H9 (cell line): ENCODE data around the gene ZNF678. TPM values are rescaled to one million over a fixed set of nuclear protein-coding genes. Genes with fewer than 3 reads are reported as not detected.

Source experiments
- DNase-seq: peaks from one replicate; pipeline ENCODE4 v3.0.0-alpha.2; 2017
- H2AFZ ChIP-seq: one replicate; pipeline ENCODE4 v1.6.1; 2013; ENCODE audit warnings: mild to moderate bottlenecking, low read length, control low read depth, moderate library complexity
- H2AK5ac ChIP-seq: 2 replicates; pipeline ENCODE4 v1.6.1; 2013; ENCODE audit warnings: low read length, control low read depth, mixed read lengths; ENCODE audit not compliant: insufficient read length
- H2BK120ac ChIP-seq: one replicate; pipeline ENCODE4 v1.6.1; 2013; ENCODE audit warnings: low read depth, mild to moderate bottlenecking, low read length, control low read depth, inconsistent platforms; ENCODE audit not compliant: poor library complexity, severe bottlenecking
- H2BK12ac ChIP-seq: 2 replicates; pipeline ENCODE4 v1.6.1; 2013; ENCODE audit warnings: low read length, control low read depth, mixed read lengths, low read depth; ENCODE audit not compliant: insufficient read length
- H2BK15ac ChIP-seq: 2 replicates; pipeline ENCODE4 v1.6.1; 2013; ENCODE audit warnings: low read depth, low read length, control low read depth
- H2BK20ac ChIP-seq: one replicate; pipeline ENCODE4 v1.6.1; 2013; ENCODE audit warnings: low read depth, mild to moderate bottlenecking, low read length, control low read depth, inconsistent platforms; ENCODE audit not compliant: poor library complexity, severe bottlenecking
- H2BK5ac ChIP-seq: 2 replicates; pipeline ENCODE4 v1.6.1; 2013; ENCODE audit warnings: low read length, control low read depth, mixed read lengths; ENCODE audit not compliant: insufficient read length
- H3K14ac ChIP-seq: 2 replicates; pipeline ENCODE4 v1.6.1; 2013; ENCODE audit warnings: low read length, control low read depth; ENCODE audit not compliant: insufficient read depth
- H3K18ac ChIP-seq: 2 replicates; pipeline ENCODE4 v1.6.1; 2013; ENCODE audit warnings: low read depth, mild to moderate bottlenecking, mixed read lengths, low read length, control low read depth; ENCODE audit not compliant: insufficient read length
- H3K23ac ChIP-seq: 2 replicates; pipeline ENCODE4 v1.6.1; 2013; ENCODE audit warnings: low read length, control low read depth, mixed read lengths, low read depth; ENCODE audit not compliant: insufficient read length
- H3K23me2 ChIP-seq: 2 replicates; pipeline ENCODE4 v1.6.1; 2013; ENCODE audit warnings: low read depth, mild to moderate bottlenecking, mixed read lengths, low read length, control low read depth; ENCODE audit not compliant: insufficient read length, poor library complexity, severe bottlenecking
- H3K27ac ChIP-seq: 2 replicates; pipeline ENCODE4 v1.5.1; 2013; ENCODE audit warnings: low read length, control low read depth, mixed read lengths, low read depth; ENCODE audit not compliant: insufficient read length
- H3K27me3 ChIP-seq: 2 replicates; pipeline ENCODE4 v1.6.1; 2013; ENCODE audit warnings: low read length, control low read depth, inconsistent platforms; ENCODE audit not compliant: insufficient read depth
- H3K4ac ChIP-seq: 2 replicates; pipeline ENCODE4 v1.6.1; 2013; ENCODE audit warnings: low read depth, mild to moderate bottlenecking, control low read depth, inconsistent platforms, low read length, moderate library complexity
- H3K4me1 ChIP-seq: 2 replicates; pipeline ENCODE4 v1.6.1; 2013; ENCODE audit warnings: low read length, control low read depth, inconsistent platforms; ENCODE audit not compliant: insufficient read depth
- H3K4me2 ChIP-seq: 2 replicates; pipeline ENCODE4 v1.6.1; 2013; ENCODE audit warnings: low read length, control low read depth, mixed read lengths; ENCODE audit not compliant: insufficient read length, insufficient read depth
- H3K56ac ChIP-seq: 2 replicates; pipeline ENCODE4 v1.6.1; 2013; ENCODE audit warnings: low read depth, mild to moderate bottlenecking, mixed read lengths, low read length, control low read depth; ENCODE audit not compliant: insufficient read length
- H3K79me1 ChIP-seq: 2 replicates; pipeline ENCODE4 v1.6.1; 2013; ENCODE audit warnings: low read depth, mild to moderate bottlenecking, moderate library complexity, low read length, control low read depth, inconsistent platforms; ENCODE audit not compliant: insufficient read depth, poor library complexity, severe bottlenecking
- H3K79me2 ChIP-seq: 2 replicates; pipeline ENCODE4 v1.6.1; 2013; ENCODE audit warnings: low read length, control low read depth, inconsistent platforms; ENCODE audit not compliant: insufficient read depth
- H3K9ac ChIP-seq: 2 replicates; pipeline ENCODE4 v1.6.1; 2013; ENCODE audit warnings: low read length, control low read depth, mixed read lengths; ENCODE audit not compliant: insufficient read length; ENCODE audit errors: extremely low read depth
- H3K9me3 ChIP-seq: one replicate; pipeline ENCODE4 v1.6.1; 2013; ENCODE audit warnings: low read depth, low read length, inconsistent platforms; ENCODE audit not compliant: control insufficient read depth
- H3T11ph ChIP-seq: one replicate; pipeline ENCODE4 v1.6.1; 2013; ENCODE audit warnings: mild to moderate bottlenecking, low read length, control low read depth, inconsistent platforms
- H4K20me1 ChIP-seq: one replicate; pipeline ENCODE4 v1.6.1; 2013; ENCODE audit not compliant: control insufficient read depth, insufficient read length, insufficient read depth
- H4K5ac ChIP-seq: 2 replicates; pipeline ENCODE4 v1.6.1; 2013; ENCODE audit warnings: low read depth, mild to moderate bottlenecking, mixed read lengths, low read length, control low read depth; ENCODE audit not compliant: insufficient read length
- H4K8ac ChIP-seq: replicated peaks from 2 replicates; pipeline ENCODE4 v1.6.1; 2013; ENCODE audit warnings: low read length, control low read depth, mixed read lengths, low read depth; ENCODE audit not compliant: insufficient read length
- H4K91ac ChIP-seq: 2 replicates; pipeline ENCODE4 v1.6.1; 2013; ENCODE audit warnings: low read depth, mild to moderate bottlenecking, moderate library complexity, mixed read lengths, low read length, control low read depth; ENCODE audit not compliant: insufficient read length
- H3K27ac Mint-ChIP-seq, 3 experiments: 2 replicates in 2 of 3; 3 replicates in 1 of 3; pipeline ENCODE4 v1.8.0; 2020 to 2021; ENCODE audit warnings: mixed read lengths in 3 of 3, mild to moderate bottlenecking in 1 of 3, moderate library complexity in 1 of 3
- H3K27me3 Mint-ChIP-seq: 2 replicates; pipeline ENCODE4 v1.8.0; 2021; ENCODE audit warnings: low read depth, mild to moderate bottlenecking, moderate library complexity, mixed read lengths
- H3K36me3 Mint-ChIP-seq, 3 experiments: 2 replicates in 2 of 3; 3 replicates in 1 of 3; pipeline ENCODE4 v1.8.0; 2020 to 2021; ENCODE audit warnings: low read depth in 3 of 3, mixed read lengths in 3 of 3; ENCODE audit not compliant: insufficient read depth in 1 of 3
- H3K4me1 Mint-ChIP-seq, 2 experiments: 2 replicates each; pipeline ENCODE4 v1.8.0; 2020; ENCODE audit warnings: mixed read lengths in 2 of 2
- H3K4me3 Mint-ChIP-seq, 2 experiments: 2 replicates in 1 of 2; 3 replicates in 1 of 2; pipeline ENCODE4 v1.8.0; 2020 to 2021; ENCODE audit warnings: mild to moderate bottlenecking in 2 of 2, mixed read lengths in 2 of 2, moderate library complexity in 1 of 2
- H3K9me3 Mint-ChIP-seq, 2 experiments: 2 replicates in 1 of 2; 3 replicates in 1 of 2; pipeline ENCODE4 v1.8.0; 2020; ENCODE audit warnings: mild to moderate bottlenecking in 2 of 2, mixed read lengths in 2 of 2, moderate library complexity in 1 of 2
- CTCF ChIP-seq: fragments of 200-600 bp; sonication (generic); conservative IDR thresholded peaks from 3 replicates; pipeline ENCODE4 v1.8.0; 2021; ENCODE audit warnings: antibody characterized with exemption, mild to moderate bottlenecking
- WGBS: extraction: QIAGEN DNeasy Blood & Tissue Kit; methylation state at CpG from one replicate; pipeline ENCODE4 v1.1.7; 2013; ENCODE audit warnings: missing lambda C conversion rate, low lambda C conversion rate, mixed read lengths; ENCODE audit not compliant: insufficient read length; ENCODE audit errors: extremely low coverage; 5-methylcytosine and 5-hydroxymethylcytosine counted together
- total RNA-seq: library from RNA; stranded (reverse); gene quantifications from 2 replicates; pipeline ENCODE4 v1.2.1, GENCODE V29; 2021

The ZNF678 gene
- total RNA-seq, 1 experiment from 2014 or later, result 25.3 TPM

- H3K27me3 Mint-ChIP-seq, result no peaks in the 10 kb centered on the region
- Histone ChIP-seq H3K4me1 (no peaks in the 10 kb centered on the region), H3K9ac (no peak overlapping the region), H2BK20ac (no peak overlapping the region), H3K27me3 (no peaks in the 10 kb centered on the region), H3K23ac (no peak overlapping the region), H4K8ac (no peak overlapping the region), H4K5ac (no peak overlapping the region), H3K79me2 (peaks cover 3% of the 10 kb centered on the region; the same call in 1 of the 2 replicates), H3K18ac (no peak overlapping the region), H3K4me2 (no peak overlapping the region), H3T11ph (no peak overlapping the region), H3K14ac (no peak overlapping the region), H3K56ac (no peak overlapping the region), H3K79me1 (peaks cover 3% of the 10 kb centered on the region), H2BK15ac (no peak overlapping the region), H4K91ac (no peak overlapping the region), H3K27ac (no peak overlapping the region), H2BK120ac (no peak overlapping the region), H2AFZ (no peak overlapping the region), H3K9me3 (no peaks in the 10 kb centered on the region), H2AK5ac (no peak overlapping the region), H2BK12ac (no peak overlapping the region), H2BK5ac (no peak overlapping the region), H3K23me2 (no peaks in the 10 kb centered on the region), H3K4ac (no peak overlapping the region), H4K20me1 (no peaks in the 10 kb centered on the region)
- no peak for DNase-seq
- H3K4me1 Mint-ChIP-seq, result peaks cover 10 to 16% of the 10 kb centered on the region in 2 experiments
- H3K27ac Mint-ChIP-seq, result no peak overlapping the region
- H3K36me3 Mint-ChIP-seq, result peaks cover 18 to 56% (median 30%) of the 10 kb centered on the region in 3 experiments; a peak in 6 of 7 replicates
- no peak overlapping the region for H3K4me3 Mint-ChIP-seq
- no CpG with 5 or more reads among the region's 3 CpGs for WGBS
- no peak for TF ChIP-seq CTCF
- peaks cover 16 to 69% of the 10 kb centered on the region in 2 experiments for H3K9me3 Mint-ChIP-seq
These were observed 40.0 kb downstream of the ZNF678 start for GRCh38 chr1:227603327-227603726.
